ENCODE measurements around the gene HHATL. TPM values are rescaled to one million over a fixed set of nuclear protein-coding genes. Genes with fewer than 3 reads are reported as not detected.
A peak's percentile ranks its signal among the peaks of the same experiment; 100 is the strongest.

The HHATL gene
- total RNA-seq, 4 donors from 2014 or later, result 0.34 to 6.1 (median 1.5) TPM; not detected in 1

DNA sequence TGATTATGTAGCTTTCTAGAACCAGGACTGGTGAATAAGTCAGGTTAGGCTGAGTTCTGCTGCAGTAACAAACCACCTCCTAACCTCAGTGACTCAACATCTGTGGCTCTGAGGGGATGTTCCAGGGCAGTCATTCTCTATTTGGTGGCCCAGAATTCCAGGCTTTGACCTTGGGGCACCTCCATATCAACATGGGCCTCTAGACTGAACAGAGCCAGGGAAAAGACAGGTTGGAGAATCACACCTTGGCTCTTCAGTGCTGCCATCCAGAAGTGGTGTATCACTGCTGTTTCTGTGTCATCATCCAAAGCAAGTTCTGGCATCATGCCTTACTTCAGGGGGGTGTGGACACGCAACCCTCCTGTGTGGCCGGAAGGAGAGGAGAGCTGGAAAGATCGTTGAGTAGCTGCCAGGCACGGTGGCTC lies 33.8 kb downstream of the HHATL start:
- WGBS, 2 donors, result 42 to 50% methylated on average over 4 of the region's 4 CpGs

DNA sequence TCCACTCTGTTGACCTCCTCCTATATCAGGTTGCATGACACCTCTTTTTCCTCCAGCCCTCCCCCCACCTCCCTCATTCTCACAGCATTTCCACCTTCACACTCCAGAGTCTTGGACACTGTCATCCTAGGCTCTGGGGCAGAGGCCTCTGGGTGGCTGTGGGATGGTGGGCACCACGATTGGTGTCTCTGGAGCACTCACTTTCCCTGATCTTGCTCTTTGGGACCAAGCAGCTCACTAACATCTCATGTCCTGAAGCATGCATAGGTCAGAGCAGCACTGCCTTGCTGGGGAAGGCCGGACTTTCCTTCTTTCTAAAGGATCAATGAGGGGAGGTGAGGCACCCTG lies 34.2 kb downstream of the HHATL start:
- TF ChIP-seq, protein P1, sequence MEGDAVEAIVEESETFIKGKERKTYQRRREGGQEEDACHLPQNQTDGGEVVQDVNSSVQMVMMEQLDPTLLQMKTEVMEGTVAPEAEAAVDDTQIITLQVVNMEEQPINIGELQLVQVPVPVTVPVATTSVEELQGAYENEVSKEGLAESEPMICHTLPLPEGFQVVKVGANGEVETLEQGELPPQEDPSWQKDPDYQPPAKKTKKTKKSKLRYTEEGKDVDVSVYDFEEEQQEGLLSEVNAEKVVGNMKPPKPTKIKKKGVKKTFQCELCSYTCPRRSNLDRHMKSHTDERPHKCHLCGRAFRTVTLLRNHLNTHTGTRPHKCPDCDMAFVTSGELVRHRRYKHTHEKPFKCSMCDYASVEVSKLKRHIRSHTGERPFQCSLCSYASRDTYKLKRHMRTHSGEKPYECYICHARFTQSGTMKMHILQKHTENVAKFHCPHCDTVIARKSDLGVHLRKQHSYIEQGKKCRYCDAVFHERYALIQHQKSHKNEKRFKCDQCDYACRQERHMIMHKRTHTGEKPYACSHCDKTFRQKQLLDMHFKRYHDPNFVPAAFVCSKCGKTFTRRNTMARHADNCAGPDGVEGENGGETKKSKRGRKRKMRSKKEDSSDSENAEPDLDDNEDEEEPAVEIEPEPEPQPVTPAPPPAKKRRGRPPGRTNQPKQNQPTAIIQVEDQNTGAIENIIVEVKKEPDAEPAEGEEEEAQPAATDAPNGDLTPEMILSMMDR (IDR thresholded peaks at IDR 0.05), result no peak
- TF ChIP-seq POLR2A (IDR thresholded peaks at IDR 0.05), result no peak
- WGBS, 2 donors, result 78 to 85% methylated on average over 2 of the region's 2 CpGs
- no peak overlapping the region for H3K4me3 ChIP-seq (ENCODE audit: low read depth, poor library complexity, severe bottlenecking)
- peak in 1 of 2 donors; percentile 60 for DNase-seq (ENCODE audit: low spot score in 2 of 2)
- intact Hi-C loops (cut with DNase I; ENCODE audit: low total_unique reads), result no loop called here

More for the DNA sequence above, 33.8 kb downstream of the HHATL start:
- intact Hi-C loops (cut with DNase I; ENCODE audit: low total_unique reads), result no loop called here
- H3K4me3 ChIP-seq (ENCODE audit: low read depth, poor library complexity, severe bottlenecking), result no peak overlapping the region
- TF ChIP-seq, protein P1 (IDR thresholded peaks at IDR 0.05), result no peak
- TF ChIP-seq POLR2A (IDR thresholded peaks at IDR 0.05), result no peak
- DNase-seq (ENCODE audit: low spot score in 2 of 2), result peak; percentile 27 to 82

DNA sequence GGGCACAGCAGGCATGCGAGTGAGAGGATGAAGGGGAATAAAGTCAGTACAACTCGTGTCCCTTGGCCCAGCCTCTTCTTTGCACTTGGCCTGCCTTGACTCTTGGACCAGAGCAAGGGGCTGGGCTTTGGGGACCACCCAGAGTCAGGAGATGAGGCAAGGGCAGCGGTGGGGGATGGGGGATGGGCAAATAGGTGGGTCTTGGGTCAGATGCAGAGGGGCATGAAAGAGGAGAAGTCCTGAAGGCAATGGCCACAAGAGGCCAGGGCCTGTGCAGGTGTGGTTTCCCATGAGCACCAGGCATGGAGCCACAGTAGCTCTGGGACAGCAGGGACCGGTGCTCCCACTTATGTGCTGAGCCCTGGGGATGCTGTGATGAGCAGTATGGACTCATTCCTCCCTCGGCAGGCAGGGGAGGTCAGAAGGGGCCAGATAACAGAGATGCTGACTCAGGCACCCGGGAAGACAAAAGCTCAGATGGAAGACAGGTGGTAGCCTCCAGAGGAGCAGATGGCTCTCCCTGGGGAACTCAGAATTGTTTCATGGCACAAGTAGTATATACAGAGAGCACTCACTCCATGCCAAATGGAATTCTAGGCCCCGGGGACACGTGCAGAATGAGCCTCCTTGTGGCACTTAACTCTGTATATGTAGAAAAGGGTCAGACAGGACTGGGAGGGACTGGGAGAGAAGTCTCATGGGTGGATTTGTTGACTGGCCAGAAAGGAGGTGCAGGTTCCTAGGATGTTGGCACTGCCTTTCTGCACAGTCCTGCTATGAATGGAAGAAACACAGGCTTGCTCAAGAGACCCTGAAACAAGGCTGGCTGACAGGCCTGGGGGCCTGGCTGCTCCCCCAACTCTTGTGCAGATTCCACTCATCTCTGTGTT lies 34.8 kb downstream of the HHATL start:
- no peak for TF ChIP-seq POLR2A (IDR thresholded peaks at IDR 0.05)
- TF ChIP-seq, protein P1 (IDR thresholded peaks at IDR 0.05), result no peak
- H3K4me3 ChIP-seq (ENCODE audit: low read depth, poor library complexity, severe bottlenecking), result no peak overlapping the region
- 41 to 50% methylated on average over 8 of the region's 8 CpGs for WGBS, 2 donors
- peak in 1 of 2 donors; percentile 78 for DNase-seq (ENCODE audit: low spot score in 2 of 2)
- intact Hi-C loops (cut with DNase I; ENCODE audit: low total_unique reads), result no loop called here

DNA sequence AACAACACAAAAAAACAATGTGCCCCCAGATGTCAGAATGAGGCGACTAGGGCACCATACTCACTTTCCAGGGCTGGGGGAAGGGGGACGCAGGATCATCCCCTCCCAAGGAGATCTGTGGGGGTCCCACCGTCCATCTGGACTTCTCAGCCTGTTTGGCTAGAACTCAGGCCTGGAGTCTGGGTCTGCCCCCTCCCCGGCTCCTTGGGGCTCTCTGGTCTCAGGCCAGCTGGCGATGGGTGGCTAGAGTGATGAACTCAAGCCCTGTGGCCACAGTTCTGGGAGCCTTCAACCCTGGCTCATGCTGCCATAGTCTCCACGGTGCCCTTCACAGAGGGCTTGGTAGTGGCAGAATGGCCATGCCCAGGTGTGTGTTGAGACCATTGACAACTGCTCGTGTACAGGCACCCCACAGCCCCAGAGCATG lies 35.5 kb downstream of the HHATL start:
- intact Hi-C loops (cut with DNase I; ENCODE audit: low total_unique reads), result no loop called here
- DNase-seq (ENCODE audit: low spot score in 2 of 2), result peak in 1 of 2 donors; percentile 83
- H3K4me3 ChIP-seq (ENCODE audit: low read depth, poor library complexity, severe bottlenecking), result no peak overlapping the region
- WGBS, 2 donors, result 59 to 70% methylated on average over 7 of the region's 7 CpGs
- no peak for TF ChIP-seq POLR2A (IDR thresholded peaks at IDR 0.05)
- TF ChIP-seq, protein P1 (IDR thresholded peaks at IDR 0.05), result no peak

DNA sequence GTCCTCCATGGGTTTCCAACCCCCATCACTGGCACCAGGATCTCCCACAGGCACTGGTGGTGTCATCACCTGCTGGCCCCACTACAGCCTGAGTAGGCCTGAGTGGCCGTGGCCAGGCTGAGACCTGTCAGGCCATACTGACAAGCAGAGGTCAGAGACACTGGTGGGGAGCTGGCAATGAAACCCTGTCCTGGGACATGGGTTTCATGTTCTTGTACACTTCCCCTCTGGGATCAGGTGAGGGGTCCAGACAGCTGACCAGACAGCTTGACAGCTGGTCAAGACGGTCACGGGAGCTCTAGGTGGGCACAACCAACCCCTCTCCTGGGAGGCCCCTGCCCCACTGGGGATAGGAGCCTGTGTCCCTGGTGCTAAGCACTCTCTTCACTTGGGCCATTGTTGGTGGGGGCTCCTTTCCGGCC lies 36.0 kb downstream of the HHATL start:
- no peak for TF ChIP-seq POLR2A (IDR thresholded peaks at IDR 0.05)
- TF ChIP-seq, protein P1 (IDR thresholded peaks at IDR 0.05), result no peak
- intact Hi-C loops (cut with DNase I; ENCODE audit: low total_unique reads), result no loop called here
- H3K4me3 ChIP-seq (ENCODE audit: low read depth, poor library complexity, severe bottlenecking), result no peak overlapping the region
- WGBS, 2 donors, result 72 to 81% methylated on average over 3 to 4 of the region's 4 CpGs
- peak in 1 of 2 donors; percentile 81 for DNase-seq (ENCODE audit: low spot score in 2 of 2)
